OCI-LY3 (cell line): Measurements from ENCODE around the gene RGS19.

ENCODE experiments used
- CTCF ChIP-seq: fragments of 200-600, 300-600 bp; sonication (generic); IDR thresholded peaks from 2 replicates; pipeline ENCODE4 v1.5.1; 2014; ENCODE audit warnings: antibody characterized with exemption, low read length, low read depth
- EZH2phosphoT487 ChIP-seq: fragments of 200-600 bp; shearing (Covaris generic); IDR thresholded peaks from 2 replicates; pipeline ENCODE4 v1.6.1; 2018; ENCODE audit warnings: antibody characterized with exemption, mixed run types, low read depth

- TF ChIP-seq CTCF (no peak), EZH2phosphoT487 (no peak)
These were observed 34.1 kb upstream of the RGS19 start for GRCh38 chr20:64113444-64113775.
